Measurements from ENCODE around the gene POU2AF1. TPM values are rescaled to one million over a fixed set of nuclear protein-coding genes. Genes with fewer than 3 reads are reported as not detected.
A peak's percentile ranks its signal among the peaks of the same experiment; 100 is the strongest.

Gene POU2AF1
- total and polyA plus RNA-seq, 8 donors = 0.38 to 4.5 (median 0.98) TPM

DNA sequence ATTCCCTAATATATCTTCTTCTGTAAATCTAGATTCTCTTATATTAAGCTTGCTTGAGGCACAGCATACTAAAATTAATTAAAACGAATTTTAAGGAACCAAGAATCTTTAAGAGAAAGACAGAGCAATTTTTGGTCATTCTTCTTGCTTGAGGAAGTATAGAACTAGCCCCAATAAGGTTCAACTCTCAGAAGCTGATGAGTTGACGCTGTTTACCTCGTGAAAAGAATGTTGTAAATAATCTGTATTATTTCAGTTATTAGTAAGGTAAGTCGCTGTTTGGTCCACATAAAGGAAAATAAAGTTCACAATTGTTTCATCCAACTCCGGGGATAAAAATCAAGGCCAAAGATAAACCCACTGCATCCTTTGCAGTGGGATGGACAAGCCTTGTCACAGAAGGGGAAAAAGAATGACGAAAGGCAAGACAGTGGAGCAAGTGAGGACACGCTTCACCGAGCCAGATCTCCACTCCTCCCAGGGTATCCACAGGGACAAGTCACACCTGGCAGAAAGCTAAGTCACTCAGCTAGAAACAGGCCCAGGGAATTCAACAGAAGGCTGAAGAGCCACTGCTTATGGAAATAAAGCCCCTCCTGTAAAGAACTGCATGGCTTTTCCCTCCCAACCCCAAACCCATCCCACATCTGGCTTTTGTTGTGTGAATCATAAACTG, 752 bp downstream of the POU2AF1 start:
- peaks cover 0 to 8% of the 10 kb centered on the region in 2 donors for H3K27me3 ChIP-seq
- H3K27ac ChIP-seq = no peak overlapping the region
- peaks cover 0 to 4% of the 10 kb centered on the region in 2 donors for H3K4me1 ChIP-seq
- TF ChIP-seq, protein P1, sequence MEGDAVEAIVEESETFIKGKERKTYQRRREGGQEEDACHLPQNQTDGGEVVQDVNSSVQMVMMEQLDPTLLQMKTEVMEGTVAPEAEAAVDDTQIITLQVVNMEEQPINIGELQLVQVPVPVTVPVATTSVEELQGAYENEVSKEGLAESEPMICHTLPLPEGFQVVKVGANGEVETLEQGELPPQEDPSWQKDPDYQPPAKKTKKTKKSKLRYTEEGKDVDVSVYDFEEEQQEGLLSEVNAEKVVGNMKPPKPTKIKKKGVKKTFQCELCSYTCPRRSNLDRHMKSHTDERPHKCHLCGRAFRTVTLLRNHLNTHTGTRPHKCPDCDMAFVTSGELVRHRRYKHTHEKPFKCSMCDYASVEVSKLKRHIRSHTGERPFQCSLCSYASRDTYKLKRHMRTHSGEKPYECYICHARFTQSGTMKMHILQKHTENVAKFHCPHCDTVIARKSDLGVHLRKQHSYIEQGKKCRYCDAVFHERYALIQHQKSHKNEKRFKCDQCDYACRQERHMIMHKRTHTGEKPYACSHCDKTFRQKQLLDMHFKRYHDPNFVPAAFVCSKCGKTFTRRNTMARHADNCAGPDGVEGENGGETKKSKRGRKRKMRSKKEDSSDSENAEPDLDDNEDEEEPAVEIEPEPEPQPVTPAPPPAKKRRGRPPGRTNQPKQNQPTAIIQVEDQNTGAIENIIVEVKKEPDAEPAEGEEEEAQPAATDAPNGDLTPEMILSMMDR (IDR thresholded peaks at IDR 0.05) = no peak
- intact Hi-C loops (cut with DNase I) = no loop called here
- no peak for ATAC-seq
- no peaks in the 10 kb centered on the region for H3K9me3 ChIP-seq
- no peaks in the 10 kb centered on the region for H3K36me3 ChIP-seq
- H3K4me3 ChIP-seq = no peak overlapping the region
- no peak for DNase-seq

GRCh38 chr11:111376181-111376871, 2.7 kb downstream of the POU2AF1 start:
- H3K9me3 ChIP-seq = no peaks in the 10 kb centered on the region
- ATAC-seq = no peak
- DNase-seq = no peak
- H3K36me3 ChIP-seq = no peaks in the 10 kb centered on the region
- intact Hi-C loops (cut with DNase I) = no loop called here
- TF ChIP-seq, protein P1 (IDR thresholded peaks at IDR 0.05) = no peak
- no peak overlapping the region for H3K27ac ChIP-seq
- H3K4me1 ChIP-seq = peaks cover 0 to 4% of the 10 kb centered on the region in 2 donors
- H3K4me3 ChIP-seq = no peak overlapping the region
- peaks cover 0 to 8% of the 10 kb centered on the region in 2 donors for H3K27me3 ChIP-seq

- Histone ChIP-seq H3K4me1 (no peaks in the 10 kb centered on the region), H3K36me3 (no peaks in the 10 kb centered on the region), H3K27me3 (no peaks in the 10 kb centered on the region), H3K27ac (no peak overlapping the region), H3K9me3 (no peaks in the 10 kb centered on the region), H3K4me3 (no peak overlapping the region)
- intact Hi-C loops (cut with DNase I) = no loop called here
- TF ChIP-seq, protein P1 (IDR thresholded peaks at IDR 0.05) = no peak
- no peak for DNase-seq
- no peak for ATAC-seq
Measured at GRCh38 chr11:111373590-111373989, 5.5 kb downstream of the POU2AF1 start.

DNA sequence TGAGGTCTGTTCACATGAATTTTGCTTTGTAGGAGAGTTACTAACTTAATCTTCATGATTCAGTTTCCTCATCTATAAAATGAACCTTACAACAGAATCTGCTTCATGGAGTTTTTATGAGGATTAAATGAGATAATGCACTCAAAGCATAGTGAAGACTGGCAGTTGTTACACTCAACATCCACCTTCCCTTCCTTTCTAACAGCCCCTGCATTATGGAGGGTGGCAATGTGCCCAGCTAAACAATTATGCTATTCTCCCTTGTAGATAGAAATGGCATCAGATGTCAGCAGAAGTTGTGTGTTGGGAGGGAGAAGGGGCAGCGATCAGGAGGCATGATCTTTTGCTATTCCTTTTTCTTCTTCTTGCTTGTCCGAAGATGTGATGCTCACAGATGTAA, 6.5 kb downstream of the POU2AF1 start:
- Histone ChIP-seq H3K4me3 (no peak overlapping the region), H3K4me1 (no peaks in the 10 kb centered on the region), H3K27me3 (no peaks in the 10 kb centered on the region), H3K36me3 (no peaks in the 10 kb centered on the region), H3K9me3 (no peaks in the 10 kb centered on the region), H3K27ac (no peak overlapping the region)
- ATAC-seq = no peak
- intact Hi-C loops (cut with DNase I) = no loop called here
- DNase-seq = no peak
- TF ChIP-seq, protein P1 (IDR thresholded peaks at IDR 0.05) = no peak

DNA sequence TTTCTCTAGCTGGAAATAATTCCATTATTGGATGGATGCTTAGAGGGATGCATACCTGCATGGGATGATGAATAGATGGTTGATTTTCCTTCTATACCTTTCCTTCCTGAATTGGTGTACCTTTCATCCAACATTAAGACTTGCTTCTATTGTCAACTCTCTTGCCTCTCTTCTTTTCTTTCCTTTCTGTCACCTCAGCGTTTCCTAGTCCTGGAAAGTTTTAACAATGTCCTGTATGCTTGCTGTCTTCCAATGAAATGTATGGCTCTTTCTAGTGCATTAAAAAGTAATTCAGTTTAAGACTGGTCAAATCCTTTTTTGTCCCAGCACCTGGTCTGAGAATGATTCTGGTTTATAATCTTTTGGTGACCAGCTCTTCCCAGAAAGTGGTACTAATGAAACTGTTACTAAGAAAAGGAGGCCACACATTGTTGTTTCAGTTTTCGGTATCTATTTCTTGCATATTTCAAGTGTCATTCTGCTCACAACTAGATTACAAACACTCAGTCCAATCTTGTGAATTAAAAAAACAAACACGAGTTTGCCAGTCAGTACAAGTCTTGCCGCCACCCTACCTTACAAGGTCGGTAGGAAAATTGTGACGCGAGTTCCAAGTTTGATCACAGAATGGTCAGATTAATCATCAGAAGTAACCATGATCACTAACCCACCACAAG, 8.0 kb downstream of the POU2AF1 start:
- Histone ChIP-seq H3K27me3 (no peaks in the 10 kb centered on the region), H3K9me3 (no peaks in the 10 kb centered on the region), H3K27ac (no peak overlapping the region), H3K4me1 (no peaks in the 10 kb centered on the region), H3K4me3 (no peak overlapping the region), H3K36me3 (no peaks in the 10 kb centered on the region)
- intact Hi-C loops (cut with DNase I) = no loop called here
- peak; percentile 77 for ATAC-seq
- TF ChIP-seq, protein P1 (IDR thresholded peaks at IDR 0.05) = no peak
- no peak for DNase-seq

Data from left lung (tissue), 10 donors.